Activated B cell treated with CpG ODN at 0.5 μM for 24 hours (primary cell): Measurements from ENCODE around the gene ZDHHC13. TPM values are rescaled to one million over a fixed set of nuclear protein-coding genes. Genes with fewer than 3 reads are reported as not detected.

Experiments
- ATAC-seq: fragments of 200-7000 bp; cut with Tn5 transposase; one replicate; pipeline ENCODE4 v1.10.0; 2021; ENCODE audit warnings: low read depth, mild to moderate bottlenecking, moderate library complexity
- CTCF ChIA-PET: fragments of 350-600 bp; sonication (Branson Sonifier 250); formaldehyde crosslinking; loops from one replicate; lab custom pipeline; 2021; ENCODE audit warnings: antibody characterized with exemption; lab: Charles Lee
- POLR2A ChIA-PET: fragments of 350-600 bp; sonication (Branson Sonifier 250); formaldehyde crosslinking; loops from one replicate; lab custom pipeline; 2021; ENCODE audit warnings: antibody characterized with exemption; lab: Charles Lee
- DNase-seq: peaks from one replicate; pipeline ENCODE4 v3.0.0; 2022
- H3K27ac Mint-ChIP-seq: one replicate; pipeline ENCODE4 v1.8.0; 2020; ENCODE audit warnings: mixed read lengths
- H3K27me3 Mint-ChIP-seq: one replicate; pipeline ENCODE4 v1.8.0; 2021; ENCODE audit warnings: mixed read lengths
- H3K36me3 Mint-ChIP-seq: one replicate; pipeline ENCODE4 v1.8.0; 2021; ENCODE audit warnings: low read depth, mixed read lengths
- H3K4me1 Mint-ChIP-seq: one replicate; pipeline ENCODE4 v1.8.0; 2021; ENCODE audit warnings: mixed read lengths
- H3K4me3 Mint-ChIP-seq: one replicate; pipeline ENCODE4 v1.8.0; 2020; ENCODE audit warnings: mild to moderate bottlenecking, mixed read lengths
- H3K9me3 Mint-ChIP-seq: one replicate; pipeline ENCODE4 v1.8.0; 2020; ENCODE audit warnings: mixed read lengths
- CTCF ChIP-seq: fragments of 200-600 bp; IDR thresholded peaks from one replicate; pipeline ENCODE4 v1.8.0; 2022; ENCODE audit warnings: antibody characterized with exemption, mild to moderate bottlenecking
- intact Hi-C: fragments of 100-400 bp; cut with micrococcal nuclease; formaldehyde crosslinking; loops from one replicate; pipeline ENCODE4 v1.15.1; 2024
- total RNA-seq: library from RNA; stranded (reverse); gene quantifications from 2 replicates; pipeline ENCODE4 v1.2.3, GENCODE V29; 2022

Gene ZDHHC13
- total RNA-seq, 1 donor from 2014 or later: 25.2 TPM

DNA sequence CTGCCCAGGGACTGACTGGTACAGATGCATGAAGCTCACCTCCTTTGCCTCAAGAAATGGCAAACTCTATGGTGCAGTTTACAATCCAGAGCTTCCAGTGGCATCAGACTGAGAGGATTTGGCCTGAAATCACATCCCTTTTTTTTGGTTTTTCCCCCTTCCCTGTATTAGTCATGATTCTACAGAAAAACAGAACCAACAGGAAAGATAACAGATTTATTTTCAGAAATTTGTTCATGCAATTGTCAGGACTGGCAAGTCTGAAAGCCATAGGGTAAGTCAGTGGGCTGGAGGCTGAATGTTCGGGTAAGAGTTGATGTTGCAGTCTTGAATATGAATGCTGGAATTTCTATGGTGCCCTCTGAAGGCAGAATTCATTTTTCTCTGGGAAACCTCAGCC is 12.0 kb upstream of the ZDHHC13 start:
- H3K4me1 Mint-ChIP-seq: no peaks in the 10 kb centered on the region
- POLR2A ChIA-PET: no interaction called here
- CTCF ChIA-PET: no interaction called here
- H3K4me3 Mint-ChIP-seq: no peak overlapping the region
- no peak for TF ChIP-seq CTCF
- no peaks in the 10 kb centered on the region for H3K36me3 Mint-ChIP-seq
- H3K27me3 Mint-ChIP-seq: peaks cover 22% of the 10 kb centered on the region
- DNase-seq (no peak), ATAC-seq (no peak)
- no peak overlapping the region for H3K27ac Mint-ChIP-seq
- H3K9me3 Mint-ChIP-seq: peaks cover 2% of the 10 kb centered on the region
- intact Hi-C loops: no loop called here

DNA sequence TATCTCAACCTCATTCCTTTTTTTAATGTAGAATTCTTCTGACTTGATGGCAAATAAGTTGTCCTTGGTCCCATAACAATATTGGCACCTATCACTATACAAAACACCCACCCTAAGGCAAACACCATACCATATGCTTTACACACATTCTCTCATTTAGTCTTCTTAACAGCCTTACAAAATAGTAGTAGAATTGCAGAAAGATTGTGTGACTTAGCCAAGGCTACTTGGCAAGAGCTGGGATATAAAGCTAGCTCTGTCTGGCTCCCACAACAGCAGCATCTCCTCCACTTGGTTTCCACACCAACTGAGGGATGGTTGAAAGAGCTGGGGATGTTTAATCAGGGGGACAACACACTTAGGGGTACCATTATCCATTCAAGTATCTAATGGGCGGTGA is 9.8 kb upstream of the ZDHHC13 start:
- DNase-seq (no peak), ATAC-seq (no peak)
- Mint-ChIP-seq H3K9me3 (no peaks in the 10 kb centered on the region), H3K27ac (no peak overlapping the region), H3K36me3 (no peaks in the 10 kb centered on the region), H3K4me1 (no peaks in the 10 kb centered on the region), H3K4me3 (no peak overlapping the region), H3K27me3 (peaks cover 11% of the 10 kb centered on the region)
- CTCF ChIA-PET: interaction anchor here (1.0 kb wide), 1 partner anchor 30 kb away, joined by 3 read pairs; no protein-coding TSS in a partner anchor
- intact Hi-C loops: no loop called here
- TF ChIP-seq CTCF: no peak
- POLR2A ChIA-PET: no interaction called here

DNA sequence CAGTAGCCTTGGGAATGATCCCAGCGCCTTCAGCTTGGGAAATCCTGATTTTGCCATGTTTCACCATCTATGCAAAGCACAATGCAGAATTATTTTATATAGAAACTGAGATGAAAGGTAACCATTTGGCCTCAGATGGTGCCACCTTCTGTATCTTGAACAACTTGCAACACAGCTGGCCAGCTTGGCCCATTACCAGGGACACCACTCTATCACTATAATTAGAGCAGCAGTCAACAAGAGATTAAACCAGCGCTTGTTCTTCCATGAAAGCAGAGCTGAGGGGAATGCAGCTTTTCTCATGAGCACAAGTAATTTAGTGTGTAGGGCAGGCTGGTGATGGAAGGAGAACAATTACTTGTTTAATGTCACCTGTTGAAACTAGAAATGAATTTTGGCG is 6.7 kb upstream of the ZDHHC13 start:
- ChIA-PET CTCF (no interaction called here), POLR2A (no interaction called here)
- Mint-ChIP-seq H3K4me3 (no peak overlapping the region), H3K27me3 (peaks cover 4% of the 10 kb centered on the region), H3K9me3 (no peaks in the 10 kb centered on the region), H3K36me3 (no peaks in the 10 kb centered on the region), H3K4me1 (no peaks in the 10 kb centered on the region), H3K27ac (no peak overlapping the region)
- DNase-seq: no peak
- ATAC-seq: no peak
- intact Hi-C loops: loop anchor here (10.0 kb wide), 1 partner anchor 1275 kb away; the partner anchor contains the start of gene PRMT3
- TF ChIP-seq CTCF: no peak

- intact Hi-C loops: loop anchor here (10.0 kb wide), 1 partner anchor 1273 kb away; the partner anchor contains the start of gene PRMT3
- H3K27me3 Mint-ChIP-seq: peaks cover 4% of the 10 kb centered on the region
- ATAC-seq (no peak), DNase-seq (no peak)
- no peak for TF ChIP-seq CTCF
- H3K27ac Mint-ChIP-seq: no peak overlapping the region
- ChIA-PET CTCF (no interaction called here), POLR2A (no interaction called here)
- no peak overlapping the region for H3K4me3 Mint-ChIP-seq
- no peaks in the 10 kb centered on the region for H3K9me3 Mint-ChIP-seq
- peaks cover 7% of the 10 kb centered on the region for H3K4me1 Mint-ChIP-seq
- H3K36me3 Mint-ChIP-seq: no peaks in the 10 kb centered on the region
Observed at GRCh38 chr11:19111809-19112208, 5.2 kb upstream of the ZDHHC13 start.

GRCh38 chr11:19116276-19116970 is 545 bp upstream of the ZDHHC13 start:
- ATAC-seq (peak; percentile 8), DNase-seq (no peak)
- H3K27ac Mint-ChIP-seq: peak overlapping the region; percentile 77
- intact Hi-C loops: loop anchor here (2.0 to 10.0 kb wide), 3 partner anchors 598 to 1268 kb away; partner anchors contain the start of gene PRMT3
- CTCF ChIA-PET: interaction anchor here (1.8 kb wide), 1 partner anchor 40 kb away, joined by 6 read pairs; no protein-coding TSS in a partner anchor
- no peaks in the 10 kb centered on the region for H3K9me3 Mint-ChIP-seq
- TF ChIP-seq CTCF: no peak
- H3K27me3 Mint-ChIP-seq: no peaks in the 10 kb centered on the region
- peaks cover 46% of the 10 kb centered on the region for H3K4me1 Mint-ChIP-seq
- peak overlapping the region; percentile 95 for H3K4me3 Mint-ChIP-seq
- POLR2A ChIA-PET: interaction anchor here (0.6 to 0.9 kb wide), 2 partner anchors 168 to 661 kb away, joined by 3 to 5 read pairs; no protein-coding TSS in a partner anchor
- H3K36me3 Mint-ChIP-seq: peaks cover 20% of the 10 kb centered on the region
